ENCODE data around the gene KDM4B. TPM values are rescaled to one million over a fixed set of nuclear protein-coding genes. Genes with fewer than 3 reads are reported as not detected.

The KDM4B gene
- total and polyA plus RNA-seq, 2 of the 8 experiments (the other 6 are each of a cell fraction or from before 2014, with no cell fraction given) = 12.0 to 31.9 TPM

DNA sequence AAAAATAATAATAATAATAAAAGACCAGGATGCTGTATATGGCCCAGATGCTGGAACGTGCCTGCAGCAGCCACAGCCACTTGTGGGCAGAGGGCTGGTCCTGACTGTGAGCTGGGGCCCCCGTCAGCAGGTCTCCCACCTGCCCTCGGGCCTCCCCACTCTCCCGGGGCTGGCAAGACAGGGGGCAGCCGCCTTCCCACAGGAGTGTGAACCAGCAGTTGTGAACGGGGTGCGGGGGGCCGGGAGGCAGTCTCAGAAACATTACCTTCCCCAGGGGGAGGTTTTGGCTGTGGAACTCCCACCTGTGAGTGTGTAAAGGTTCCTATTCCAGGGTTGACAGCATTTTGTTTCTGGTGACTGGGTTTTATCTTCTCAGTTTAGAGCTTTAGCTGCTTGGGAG is 151.4 kb downstream of the KDM4B start (continued):
- no peak for TF ChIP-seq HDAC6 (IDR thresholded peaks at IDR 0.05; ENCODE audit: low read depth, low read length)
- no peak for TF ChIP-seq SIX5 (IDR thresholded peaks at IDR 0.05; ENCODE audit: low read depth, low read length)
